ENCODE measurements around the gene GNAL.

- TF ChIP-seq POLR2A (IDR thresholded peaks at IDR 0.05; ENCODE audit: extremely low read depth, insufficient read length), result no peak
- TF ChIP-seq, protein P1, sequence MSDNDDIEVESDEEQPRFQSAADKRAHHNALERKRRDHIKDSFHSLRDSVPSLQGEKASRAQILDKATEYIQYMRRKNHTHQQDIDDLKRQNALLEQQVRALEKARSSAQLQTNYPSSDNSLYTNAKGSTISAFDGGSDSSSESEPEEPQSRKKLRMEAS (IDR thresholded peaks at IDR 0.05; ENCODE audit: low read depth, low read length), result no peak
Observed at GRCh38 chr18:11868230-11868629, 179.2 kb downstream of the GNAL start.

All from NB4 (cell line).